Endothelial cell (in vitro differentiated cells): ENCODE data around the gene HTR3C. TPM values are rescaled to one million over a fixed set of nuclear protein-coding genes. Genes with fewer than 3 reads are reported as not detected.

Experiments
- DNase-seq: peaks from one replicate; pipeline ENCODE4 v3.0.0; 2021; ENCODE audit warnings: low spot score
- H3K27ac Mint-ChIP-seq: one replicate; pipeline ENCODE4 v1.8.0; 2021; ENCODE audit warnings: mixed read lengths, inconsistent platforms; ENCODE audit not compliant: unreplicated experiment
- H3K27me3 Mint-ChIP-seq: one replicate; pipeline ENCODE4 v1.8.0; 2021; ENCODE audit warnings: mild to moderate bottlenecking, moderate library complexity, mixed read lengths, inconsistent platforms; ENCODE audit not compliant: unreplicated experiment
- H3K36me3 Mint-ChIP-seq: one replicate; pipeline ENCODE4 v1.8.0; 2021; ENCODE audit warnings: mild to moderate bottlenecking, low read depth, mixed read lengths, inconsistent platforms; ENCODE audit not compliant: unreplicated experiment
- H3K4me1 Mint-ChIP-seq: one replicate; pipeline ENCODE4 v1.8.0; 2021; ENCODE audit warnings: mild to moderate bottlenecking, mixed read lengths, inconsistent platforms; ENCODE audit not compliant: unreplicated experiment
- H3K4me3 Mint-ChIP-seq: one replicate; pipeline ENCODE4 v1.8.0; 2021; ENCODE audit warnings: mild to moderate bottlenecking, mixed read lengths, inconsistent platforms; ENCODE audit not compliant: unreplicated experiment
- H3K9me3 Mint-ChIP-seq: one replicate; pipeline ENCODE4 v1.8.0; 2021; ENCODE audit warnings: mixed read lengths, inconsistent platforms; ENCODE audit not compliant: unreplicated experiment
- CTCF ChIP-seq: fragments of 200-600 bp; sonication (generic); IDR thresholded peaks from one replicate; pipeline ENCODE4 v1.5.0; 2021; ENCODE audit warnings: antibody characterized with exemption; ENCODE audit not compliant: unreplicated experiment
- total RNA-seq: library from RNA; stranded (reverse); fragmentation: NEBNext Ultra II Directional; extraction: Animal tissue kit (Norgen Biotek cat#: 25700); gene quantifications from one replicate; pipeline ENCODE4 v1.2.1, GENCODE V29; 2021; ENCODE audit not compliant: unreplicated experiment

HTR3C gene
- total RNA-seq, 1 donor from 2014 or later: not detected

DNA sequence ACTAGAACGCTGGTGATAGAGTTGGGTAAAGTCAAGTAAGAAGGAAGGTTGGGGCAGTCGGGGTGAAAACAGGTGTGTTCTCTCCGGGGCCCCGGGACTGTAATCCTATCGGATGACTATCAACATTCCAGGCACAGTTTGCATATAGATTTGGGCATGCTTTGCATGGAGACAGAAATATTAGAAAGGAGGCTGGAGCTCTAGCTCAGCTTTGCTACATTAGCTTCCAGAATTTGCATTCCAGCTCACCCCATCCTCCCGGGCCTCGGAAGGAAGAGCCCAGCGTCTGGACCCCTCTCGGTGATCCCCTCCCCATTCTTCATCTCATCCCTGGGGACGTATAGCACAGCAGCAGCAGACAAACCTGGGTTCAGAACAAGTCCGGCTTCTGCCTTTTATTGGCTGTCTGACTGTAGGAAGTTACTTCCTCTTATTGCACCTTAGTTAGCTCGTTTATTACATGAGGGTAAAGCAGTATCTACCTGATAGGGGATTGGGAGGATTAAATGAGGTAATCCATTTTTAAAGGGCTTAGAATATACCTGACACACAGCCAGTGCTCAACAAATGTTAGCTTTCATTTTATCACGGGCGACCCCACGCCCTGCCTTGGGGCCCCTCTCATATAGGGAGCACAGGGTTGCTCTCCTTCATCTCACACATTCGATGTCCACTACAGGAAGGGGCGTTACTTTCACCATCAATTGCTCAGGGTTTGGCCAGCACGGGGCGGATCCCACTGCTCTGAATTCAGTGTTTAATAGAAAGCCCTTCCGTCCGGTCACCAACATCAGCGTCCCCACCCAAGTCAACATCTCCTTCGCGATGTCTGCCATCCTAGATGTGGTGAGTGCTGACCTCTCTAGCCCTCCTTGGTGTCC, 47.2 kb downstream of the HTR3C start:
- Mint-ChIP-seq H3K27ac (no peak overlapping the region), H3K4me1 (no peaks in the 10 kb centered on the region), H3K36me3 (no peaks in the 10 kb centered on the region), H3K27me3 (peaks cover 2% of the 10 kb centered on the region), H3K4me3 (no peak overlapping the region), H3K9me3 (no peaks in the 10 kb centered on the region)
- no peak for TF ChIP-seq CTCF
- no peak for DNase-seq

Other genes with a start within 250 kb of the HTR3C start
- 0.90 TPM for gene MAP6D1, start 227.5 kb upstream of the HTR3C start, total RNA-seq
- 62.9 TPM for gene PARL, start 168.2 kb upstream of the HTR3C start, total RNA-seq
- 45.9 TPM for gene ABCC5, start 35.2 kb upstream of the HTR3C start, total RNA-seq
- not detected for gene HTR3D, start 21.3 kb upstream of the HTR3C start, total RNA-seq
- gene HTR3E, start 44.0 kb downstream of the HTR3C start, total RNA-seq: not detected
- 37.0 TPM for gene EIF2B5, start 82.3 kb downstream of the HTR3C start, total RNA-seq
- gene DVL3, start 102.3 kb downstream of the HTR3C start, total RNA-seq: 103 TPM
- gene AP2M1, start 121.8 kb downstream of the HTR3C start, total RNA-seq: 401 TPM
- 68.1 TPM for gene ABCF3, start 133.2 kb downstream of the HTR3C start, total RNA-seq
- gene VWA5B2, start 176.5 kb downstream of the HTR3C start, total RNA-seq: 1.1 TPM
- gene ALG3, start 195.9 kb downstream of the HTR3C start, total RNA-seq: 38.6 TPM
- 5.7 TPM for gene EEF1AKMT4, start 196.6 kb downstream of the HTR3C start, total RNA-seq
- gene CAMK2N2, start 208.5 kb downstream of the HTR3C start, total RNA-seq: not detected
- gene ECE2, start 223.0 kb downstream of the HTR3C start, total RNA-seq: not detected
- 292 TPM for gene PSMD2, start 246.2 kb downstream of the HTR3C start, total RNA-seq